NCI-H2196 treated with DMSO at 0.1 percent for 48 hours (cell line): ENCODE measurements around the gene CNTNAP2.

Experiments used
- DNase-seq: peaks from one replicate; lab custom pipeline; 2025; ENCODE audit not compliant: unreplicated experiment; lab: John Stamatoyannopoulos, UW

CNTNAP2 gene

DNA sequence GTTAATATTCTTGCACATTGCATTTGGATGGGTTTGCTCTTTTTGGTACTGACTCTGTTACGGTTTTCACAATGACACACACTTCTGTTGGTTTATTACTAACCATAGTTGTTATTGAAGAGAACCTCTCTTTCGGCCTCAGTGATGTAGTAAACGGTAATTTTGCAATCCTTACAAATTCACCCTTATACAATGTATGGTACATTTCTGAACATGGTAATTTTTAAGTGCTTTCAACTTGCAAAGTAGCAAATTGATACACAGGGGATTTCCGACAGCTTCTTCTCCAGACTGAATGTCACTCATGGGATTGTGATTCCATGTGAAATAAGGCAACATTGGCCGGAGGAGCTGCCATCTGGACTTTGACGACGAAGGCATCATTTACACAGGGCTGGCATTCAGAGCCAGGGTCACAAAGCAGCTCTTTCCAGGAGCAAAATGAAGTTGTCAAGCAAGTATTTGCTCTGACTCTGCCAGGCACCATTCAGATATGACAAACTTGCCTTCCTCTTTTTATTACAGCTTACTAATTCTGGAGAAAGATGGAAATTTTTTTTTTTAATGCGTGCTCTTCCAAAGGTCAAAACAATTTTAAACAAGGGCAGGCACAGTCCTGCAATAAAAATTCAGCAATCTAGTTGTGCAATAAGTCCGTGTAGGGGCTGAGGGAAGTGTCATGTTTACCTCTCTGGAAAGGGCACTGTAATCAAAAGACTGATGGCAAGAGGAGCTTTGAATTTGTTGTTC lies 1762.5 kb downstream of the CNTNAP2 start:
- DNase-seq: no peak

DNA sequence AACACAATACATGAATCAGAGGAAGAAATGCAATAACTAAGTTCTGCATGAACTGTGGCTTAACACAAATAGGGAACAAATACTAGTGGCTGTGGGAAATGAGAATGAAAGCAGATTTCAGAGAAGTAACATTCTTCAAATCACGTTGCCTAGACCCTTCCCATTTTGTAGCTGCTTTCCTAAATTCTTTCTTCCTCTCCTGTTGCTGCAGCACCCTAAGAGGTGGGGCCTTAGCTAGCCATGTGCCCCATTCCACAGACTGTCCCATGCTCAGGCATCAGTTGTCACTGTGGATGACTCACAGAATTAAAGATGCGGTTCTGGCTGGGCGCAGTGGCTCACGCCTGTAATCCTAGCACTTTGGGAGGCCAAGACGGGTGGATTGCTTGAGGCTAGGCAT lies 1769.3 kb downstream of the CNTNAP2 start:
- no peak for DNase-seq

DNA sequence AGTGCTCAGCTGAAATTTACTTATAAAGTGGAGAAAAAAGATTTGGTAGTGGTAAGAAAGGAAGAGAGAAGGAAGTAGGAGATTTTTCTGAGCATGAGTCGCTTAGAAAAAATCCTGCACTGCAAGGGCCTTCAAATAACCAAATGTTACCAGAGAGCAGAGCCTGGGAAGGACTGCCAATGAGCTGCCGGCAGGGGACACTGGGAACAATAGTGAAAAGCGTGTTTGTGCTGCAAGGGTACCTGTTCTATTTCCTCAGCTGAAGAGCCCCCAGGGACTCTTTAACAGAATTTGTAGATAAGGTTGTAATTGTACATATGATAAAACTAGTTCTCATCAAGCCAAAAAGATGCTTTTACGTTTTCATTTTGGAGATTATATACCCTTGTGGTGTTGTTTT lies 1777.7 kb downstream of the CNTNAP2 start:
- no peak for DNase-seq

DNA sequence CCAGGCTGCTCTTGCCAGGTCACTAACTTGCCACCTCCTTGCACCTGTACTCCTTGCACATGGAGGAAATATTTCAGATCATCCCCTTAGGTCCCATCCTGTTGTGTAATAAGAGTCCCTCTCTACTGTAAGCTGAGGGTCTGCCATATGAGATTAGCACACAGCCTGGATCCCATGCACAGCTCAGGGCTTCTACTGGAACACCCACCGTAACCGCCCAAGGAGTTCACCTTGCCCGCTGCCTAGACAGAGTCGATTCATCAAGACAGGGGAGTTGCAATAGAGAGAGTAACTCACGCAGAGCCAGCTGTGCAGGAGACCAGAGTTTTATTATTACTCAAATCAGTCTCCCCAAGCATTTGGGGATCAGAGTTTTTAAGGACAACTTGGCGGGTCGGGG lies 1779.5 kb downstream of the CNTNAP2 start:
- DNase-seq: no peak

DNA sequence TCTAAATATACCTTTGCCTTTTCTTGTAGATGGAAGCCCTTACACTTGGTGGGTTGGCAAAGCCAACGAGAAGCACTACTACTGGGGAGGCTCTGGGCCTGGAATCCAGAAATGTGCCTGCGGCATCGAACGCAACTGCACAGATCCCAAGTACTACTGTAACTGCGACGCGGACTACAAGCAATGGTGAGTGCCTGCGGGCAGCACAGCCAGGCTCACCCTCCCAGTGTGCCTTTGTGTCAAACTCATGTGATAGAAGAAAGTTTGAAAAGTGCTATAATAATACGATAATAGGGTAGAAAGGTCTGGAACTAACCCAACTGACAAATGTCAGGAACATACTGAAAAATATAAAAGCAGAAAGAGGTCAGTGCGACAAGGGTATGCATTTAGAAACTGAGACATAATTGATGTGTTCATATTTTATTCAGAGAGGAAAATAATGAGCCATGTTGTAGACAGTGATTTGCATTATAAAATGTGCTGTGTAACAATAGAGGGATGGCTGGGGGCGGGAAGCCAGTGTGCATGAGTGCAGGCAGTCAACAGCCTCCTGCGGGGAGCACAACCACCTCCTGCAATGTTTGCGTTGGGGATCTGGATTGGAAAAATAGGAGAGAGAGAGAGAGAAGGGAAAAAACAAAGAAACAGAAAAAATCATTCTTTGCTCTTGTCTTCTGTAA lies 1787.1 kb downstream of the CNTNAP2 start:
- DNase-seq: no peak

DNA sequence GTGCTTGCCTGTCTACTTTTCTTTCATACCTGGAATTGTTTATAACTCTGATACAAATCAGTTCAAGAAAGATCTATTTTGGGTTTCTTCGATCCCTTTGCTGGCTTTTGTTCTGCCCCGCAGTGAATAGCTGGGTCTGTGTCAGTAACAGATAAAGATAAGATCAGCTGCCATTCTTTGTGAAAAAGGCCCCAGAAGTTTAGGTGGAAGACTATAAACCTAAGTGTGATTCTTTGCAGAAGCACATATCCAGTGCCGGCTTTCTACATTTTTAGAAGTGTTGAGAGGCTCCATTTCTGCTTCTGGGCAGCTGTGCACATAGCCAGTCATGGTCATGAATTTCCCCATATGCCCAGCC lies 1787.6 kb downstream of the CNTNAP2 start:
- DNase-seq: no peak

DNA sequence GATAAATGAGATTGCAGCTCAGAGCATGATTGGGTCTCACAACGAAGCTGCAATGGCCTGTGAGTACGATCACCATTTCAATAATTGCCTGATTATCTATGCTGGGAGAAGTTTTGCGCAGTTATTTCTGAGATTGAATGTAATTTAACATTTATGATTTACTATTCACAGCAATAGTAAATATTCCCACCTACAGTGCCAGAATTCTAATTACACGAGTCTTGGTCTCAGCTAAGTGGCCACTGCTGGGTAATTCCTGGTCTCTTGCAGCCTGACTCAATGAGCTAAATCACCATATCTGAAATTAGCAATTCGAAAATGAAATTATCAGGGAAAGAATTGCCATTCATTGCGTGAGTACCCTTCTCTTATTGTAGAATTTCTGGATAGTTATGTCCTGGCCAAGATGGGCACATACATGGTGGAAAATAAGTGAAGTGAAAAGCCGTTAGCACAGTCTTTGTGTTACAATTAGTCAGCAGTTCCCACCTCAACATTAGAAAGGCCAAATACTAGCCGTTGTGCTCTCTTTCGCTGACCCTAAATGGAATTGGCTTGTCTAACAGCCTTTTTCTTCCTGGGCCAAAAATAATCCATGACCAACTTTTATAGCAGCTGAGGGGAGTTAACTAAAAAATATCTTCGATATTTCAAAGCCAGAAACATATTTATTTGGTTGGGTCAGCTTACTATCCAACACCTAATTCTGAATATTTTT lies 1793.0 kb downstream of the CNTNAP2 start:
- no peak for DNase-seq

DNA sequence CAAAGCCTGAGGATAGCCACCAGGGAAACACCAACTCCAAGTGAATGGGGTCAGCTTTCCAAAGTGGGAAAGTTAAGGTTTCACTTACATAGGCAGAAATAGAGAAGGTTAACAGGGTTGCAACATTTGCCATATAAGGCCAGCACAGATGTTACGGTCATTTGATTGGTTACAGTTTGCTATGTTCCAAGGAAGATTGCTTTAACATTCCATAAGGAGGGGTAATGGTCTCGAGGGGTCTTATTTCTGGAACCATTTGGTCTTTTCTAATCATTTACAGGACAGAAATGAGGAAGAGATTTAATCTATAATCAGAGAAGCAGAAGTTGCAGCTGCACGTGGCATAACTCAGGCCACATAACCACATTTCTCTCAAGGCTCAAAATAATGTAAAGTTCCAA lies 1794.6 kb downstream of the CNTNAP2 start:
- DNase-seq: no peak

DNA sequence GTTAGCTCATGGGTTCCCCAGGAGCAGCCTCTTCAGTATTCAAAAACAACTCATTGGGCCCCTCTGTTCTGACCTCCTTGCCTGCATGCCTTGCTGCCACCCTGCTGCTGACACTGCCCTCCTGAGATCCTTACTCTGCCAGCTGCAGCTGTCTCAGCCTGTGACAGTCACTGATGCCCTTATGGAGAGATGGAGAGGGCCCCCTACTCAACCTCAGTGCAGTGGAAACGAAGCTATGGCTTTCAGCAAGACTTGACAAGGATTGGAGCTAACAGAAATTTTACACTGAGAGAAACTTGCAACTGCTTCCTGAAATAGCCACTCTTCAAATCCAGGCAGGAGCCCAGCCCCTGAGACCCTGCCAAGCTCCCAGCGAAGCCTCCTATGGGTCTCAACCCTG lies 1795.7 kb downstream of the CNTNAP2 start:
- DNase-seq: no peak

DNA sequence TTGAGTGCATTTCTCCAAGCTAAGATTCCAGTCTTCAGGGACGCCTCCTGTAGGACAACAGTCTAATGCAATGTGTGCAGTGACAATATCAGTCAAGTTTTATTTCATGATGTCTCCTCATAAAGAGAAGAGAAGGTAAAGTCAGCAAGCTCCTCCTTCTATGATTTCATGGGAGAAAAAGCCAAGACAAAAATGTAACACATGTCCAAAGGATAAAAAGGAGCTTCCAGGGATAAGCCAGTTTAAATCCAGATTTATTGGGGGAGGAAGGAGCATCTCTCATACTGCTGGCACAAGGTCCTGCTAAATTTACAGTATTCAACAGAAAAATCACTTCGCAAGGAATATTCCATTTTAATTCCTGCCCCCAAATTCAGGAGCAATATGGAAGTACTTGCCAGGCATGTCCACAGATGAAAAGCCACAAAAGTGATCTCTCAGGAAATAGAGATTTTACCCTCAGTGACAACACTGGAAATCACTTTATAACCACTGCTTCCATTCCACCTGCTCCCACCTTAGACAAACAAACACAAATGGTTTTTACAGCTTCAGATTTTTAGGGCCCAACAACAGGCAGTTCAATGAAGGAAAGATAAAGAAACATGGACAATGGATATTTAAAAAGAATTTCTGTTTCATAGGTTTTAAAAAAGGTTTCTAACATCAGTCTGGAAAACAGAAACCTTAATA lies 1796.5 kb downstream of the CNTNAP2 start:
- DNase-seq: no peak

DNA sequence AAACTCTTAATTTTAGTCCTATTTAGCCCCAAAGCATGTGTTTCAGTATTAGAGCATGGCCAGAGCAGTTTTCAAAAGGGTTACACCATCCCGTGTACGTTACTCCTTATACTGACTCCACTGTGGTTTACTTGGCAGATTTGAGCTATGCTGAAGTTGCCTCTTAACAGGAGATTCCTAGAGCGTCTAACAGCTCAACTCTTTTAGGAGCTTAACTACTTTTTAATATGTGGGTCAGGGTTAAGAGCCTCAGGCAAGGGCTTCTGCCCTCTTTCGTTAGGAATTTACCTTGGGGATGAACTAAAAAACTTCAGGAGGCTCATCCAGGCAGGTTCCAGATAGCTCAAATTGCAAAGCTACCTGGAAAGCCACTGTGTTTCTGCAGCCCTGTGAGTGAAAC lies 1799.2 kb downstream of the CNTNAP2 start:
- DNase-seq: no peak

DNA sequence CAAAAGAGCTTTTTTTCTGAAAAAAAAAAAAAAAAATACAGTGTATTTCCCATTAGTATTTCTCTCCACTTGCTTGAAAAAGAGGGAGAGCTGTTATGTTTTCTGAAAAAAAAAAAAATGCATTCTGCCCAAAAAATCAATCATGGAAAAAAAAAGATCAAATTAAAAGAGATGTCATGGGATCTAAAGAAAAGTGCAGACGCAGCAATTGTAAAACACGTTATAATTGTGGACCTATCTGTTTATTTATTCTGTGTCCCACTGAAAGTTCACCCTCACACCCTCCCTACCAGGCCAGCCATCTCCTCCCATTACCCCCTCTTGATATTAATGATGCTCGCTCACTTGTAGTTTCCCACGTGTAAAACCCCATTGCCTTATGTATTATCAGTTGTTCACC lies 1800.0 kb downstream of the CNTNAP2 start:
- DNase-seq: no peak

DNA sequence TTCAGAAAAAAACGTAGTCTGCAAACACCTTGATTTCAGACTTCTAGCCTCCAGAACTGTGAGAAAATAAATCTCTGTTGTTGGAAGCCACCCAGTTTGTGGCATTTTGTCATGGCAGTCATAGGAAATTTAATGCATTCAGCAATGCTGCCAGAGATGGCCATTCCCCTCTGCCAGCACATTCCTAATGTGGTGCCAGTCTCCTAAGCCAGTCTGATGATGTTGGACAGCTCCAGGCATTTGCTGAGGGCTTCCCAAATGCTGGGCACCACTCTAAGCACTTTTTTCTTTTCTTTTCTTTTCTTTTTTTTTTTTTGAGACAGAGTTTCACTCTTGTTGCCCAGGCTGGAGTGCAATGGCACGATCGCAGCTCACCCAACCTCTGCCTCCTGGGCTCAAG lies 1807.2 kb downstream of the CNTNAP2 start:
- no peak for DNase-seq

DNA sequence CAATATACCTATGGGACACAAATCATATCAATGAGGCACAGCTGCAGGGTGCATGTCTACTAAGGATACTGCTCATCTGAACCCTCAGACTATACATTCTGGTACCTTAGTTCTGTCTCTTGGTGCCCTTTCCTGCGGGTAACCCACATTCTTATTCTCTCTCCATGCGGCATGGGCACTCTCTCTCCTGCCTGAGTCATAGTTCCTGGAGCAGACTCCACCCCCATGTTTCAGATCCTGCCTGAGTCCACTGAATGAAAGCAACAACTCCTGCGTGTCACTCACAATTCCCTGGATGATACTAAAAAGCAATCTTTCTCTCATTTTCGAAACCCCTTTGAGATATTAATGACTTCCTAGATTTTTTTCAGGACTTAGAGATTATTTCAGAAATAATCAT lies 1820.8 kb downstream of the CNTNAP2 start:
- DNase-seq: no peak

DNA sequence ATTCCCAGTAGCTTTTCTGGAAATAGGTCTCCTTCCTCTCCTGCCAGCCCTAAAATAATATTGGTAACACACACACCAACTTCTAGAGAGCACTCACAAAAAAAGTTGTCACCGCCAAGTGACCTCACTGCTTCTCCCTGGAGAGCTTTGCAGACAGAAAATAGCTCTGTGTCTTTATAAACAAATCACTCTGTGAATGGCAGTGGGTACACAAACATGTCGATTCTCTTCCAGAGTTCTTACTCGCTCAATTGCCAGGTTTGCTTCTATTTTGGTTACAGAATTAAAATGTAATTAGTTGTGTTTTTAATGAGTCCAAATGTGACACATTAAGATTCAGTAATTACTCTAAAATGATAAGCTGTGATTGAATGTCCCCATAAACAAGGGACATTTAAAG lies 1824.8 kb downstream of the CNTNAP2 start:
- DNase-seq: no peak

DNA sequence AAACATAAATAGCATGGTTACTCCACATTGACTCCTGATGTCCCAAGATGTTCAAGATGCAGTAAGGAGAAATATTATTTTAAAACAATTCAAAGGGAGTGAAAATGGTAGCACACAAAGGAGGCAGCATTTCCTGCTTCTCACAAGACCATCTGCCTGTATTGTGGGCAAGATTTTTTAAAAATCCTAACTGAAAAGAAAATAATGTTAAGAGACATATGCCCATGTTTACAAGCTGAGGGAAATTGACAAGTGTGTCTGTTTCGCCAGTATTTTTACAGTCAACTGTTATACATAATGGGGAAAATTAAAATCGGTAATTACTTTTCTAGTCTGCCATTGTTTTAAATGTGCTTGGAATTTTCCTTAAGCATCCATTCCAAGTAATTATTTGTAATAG lies 1827.7 kb downstream of the CNTNAP2 start:
- no peak for DNase-seq

DNA sequence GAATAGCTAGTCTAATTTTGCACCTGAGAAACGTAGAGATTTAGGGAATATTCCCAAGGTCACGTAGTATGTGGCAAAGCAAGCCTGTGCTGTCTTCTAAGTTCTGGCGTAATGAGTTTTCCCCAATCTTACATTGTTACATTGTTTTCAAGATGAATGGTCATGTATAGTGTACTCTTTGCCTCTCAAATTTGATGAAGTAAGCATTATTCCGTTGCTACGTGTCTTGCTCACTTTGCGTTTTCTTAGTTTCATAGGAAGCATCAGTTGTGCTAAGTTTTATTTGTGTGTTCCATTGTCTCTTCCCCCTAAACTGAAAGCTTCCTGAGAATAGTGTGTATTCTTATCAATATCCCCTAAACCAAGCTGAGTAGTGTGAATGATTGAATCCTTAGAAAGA lies 1836.3 kb downstream of the CNTNAP2 start:
- no peak for DNase-seq

DNA sequence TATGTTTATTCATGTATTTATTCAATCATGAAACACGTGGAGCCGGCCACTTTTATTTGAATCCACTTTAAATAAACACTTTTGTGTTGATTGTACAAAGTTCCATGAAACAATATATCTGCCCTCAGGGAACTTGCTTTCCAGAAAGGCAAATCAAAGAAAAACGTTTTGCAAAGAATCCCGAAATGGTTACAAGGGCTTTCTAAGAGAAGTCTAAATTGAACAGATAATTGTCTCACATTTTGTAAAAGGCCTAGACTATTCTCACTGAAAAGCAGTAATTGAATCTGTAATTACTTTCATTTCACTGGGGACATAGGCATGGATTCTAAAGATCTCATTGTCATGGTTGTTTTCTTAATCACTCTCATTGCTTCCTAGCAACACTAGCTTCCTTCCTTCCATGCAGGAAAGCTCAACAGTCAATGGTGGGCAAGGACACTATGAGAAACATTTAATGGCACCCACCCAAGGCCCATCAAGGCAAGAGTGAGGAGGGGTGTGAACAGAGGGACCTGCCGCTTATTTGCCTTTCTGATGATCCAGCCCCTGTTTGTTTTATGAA lies 1851.5 kb downstream of the CNTNAP2 start:
- no peak for DNase-seq

DNA sequence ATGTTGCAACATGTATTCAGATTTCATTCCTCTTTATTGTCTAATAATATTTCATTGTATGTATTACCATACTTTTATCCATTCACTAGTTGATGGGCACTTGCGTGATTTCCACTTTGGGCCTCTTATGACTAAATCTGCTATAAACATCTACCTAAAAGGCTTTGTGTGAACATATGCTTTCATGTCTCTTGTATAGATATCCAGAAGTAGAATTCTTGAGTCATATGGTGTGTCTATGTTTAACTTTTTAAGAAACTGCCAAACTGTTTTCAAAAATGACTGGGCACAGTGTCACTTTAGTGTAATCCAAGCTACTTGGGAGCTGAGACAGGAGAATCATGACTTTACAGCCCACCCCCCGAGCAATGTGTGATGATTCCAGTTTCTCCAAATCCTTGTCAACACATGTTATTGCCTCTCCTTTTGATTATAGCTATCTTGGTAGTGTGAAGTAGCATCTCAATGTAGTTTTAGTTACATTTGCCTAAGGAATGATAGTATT lies 1855.1 kb downstream of the CNTNAP2 start:
- no peak for DNase-seq

DNA sequence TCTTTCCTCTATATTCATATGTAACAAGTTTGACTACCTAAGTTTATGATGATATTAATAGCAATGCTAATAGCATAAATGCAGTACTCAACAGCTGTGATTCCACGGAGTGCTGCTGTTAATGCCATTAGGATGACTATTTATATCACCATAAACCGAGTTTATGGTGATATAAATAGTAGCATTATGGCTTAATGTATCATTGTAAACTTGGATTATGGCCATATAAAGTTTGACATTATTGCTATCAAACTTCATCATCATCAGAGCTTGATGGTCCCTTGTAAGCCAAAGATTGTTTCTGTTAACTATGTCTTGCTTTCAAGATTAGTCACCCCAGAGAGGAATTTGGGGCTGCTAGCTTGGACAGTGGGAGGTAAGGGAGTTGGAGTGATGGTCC lies 1861.6 kb downstream of the CNTNAP2 start:
- no peak for DNase-seq

DNA sequence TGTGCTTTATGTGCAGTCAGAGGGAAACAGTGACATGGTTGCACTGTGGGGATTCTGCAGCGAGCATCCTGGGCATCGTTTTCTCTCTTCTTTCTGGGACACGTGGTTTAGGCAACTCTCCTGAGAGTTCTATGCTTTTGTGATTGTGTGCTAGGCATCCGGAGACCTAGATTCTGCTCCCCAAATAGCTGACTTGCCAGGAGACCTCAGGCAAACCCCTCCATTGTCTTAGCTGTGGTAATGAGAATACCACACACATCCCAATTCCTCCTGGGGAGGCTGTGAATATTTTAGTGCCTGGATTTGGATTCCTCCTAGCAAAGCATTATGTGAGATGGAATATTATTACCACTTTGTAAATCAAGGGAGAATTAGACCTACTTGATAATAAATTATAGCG lies 1862.0 kb downstream of the CNTNAP2 start:
- no peak for DNase-seq
